ENCODE data around the gene ANK2.

Gene ANK2

GRCh38 chr4:113405874-113406722 lies 356.6 kb downstream of the ANK2 start:
- DNase-seq: no peak

GRCh38 chr4:113406723-113407016 lies 357.2 kb downstream of the ANK2 start:
- DNase-seq: no peak

GRCh38 chr4:113407409-113407808 lies 358.0 kb downstream of the ANK2 start:
- no peak for DNase-seq

GRCh38 chr4:113409181-113409580 lies 359.7 kb downstream of the ANK2 start:
- no peak for DNase-seq

GRCh38 chr4:113410686-113411085 lies 361.2 kb downstream of the ANK2 start:
- no peak for DNase-seq

- DNase-seq: peak; percentile 91
Observed at GRCh38 chr4:113411496-113411938, 362.1 kb downstream of the ANK2 start.

- no peak for DNase-seq
Observed at GRCh38 chr4:113419631-113420030, 370.2 kb downstream of the ANK2 start.

- no peak for DNase-seq
Observed at GRCh38 chr4:113420938-113421337, 371.5 kb downstream of the ANK2 start.

- peak; percentile 35 for DNase-seq
Observed at GRCh38 chr4:113423631-113424030, 374.2 kb downstream of the ANK2 start.

- DNase-seq: peak; percentile 55
Observed at GRCh38 chr4:113433116-113433515, 383.7 kb downstream of the ANK2 start.

Measured in fibroblast of skin of scalp (primary cell).